ENCODE measurements around the gene LRIT1. TPM values are rescaled to one million over a fixed set of nuclear protein-coding genes. Genes with fewer than 3 reads are reported as not detected.

LRIT1 gene
- total RNA-seq, 1 donor from 2014 or later: not detected

GRCh38 chr10:84194424-84195043, 46.8 kb downstream of the LRIT1 start, which contains the start of gene CDHR1:
Gene CDHR1 (plus strand): TSS chr10:84194537. CDS start chr10:84194761, 224 bp downstream.
- Histone ChIP-seq H3K36me3 (no peaks in the 10 kb centered on the region), H3K27me3 (no peaks in the 10 kb centered on the region), H3K27ac (no peak within 1 kb of the TSS), H3K4me1 (no peaks in the 10 kb centered on the region), H3K4me3 (peak within 1 kb of the TSS; percentile 48 to 61), H3K9me3 (no peaks in the 10 kb centered on the region)
- no peak for DNase-seq (ENCODE audit: low spot score in 2 of 2)
- TF ChIP-seq, protein P1, sequence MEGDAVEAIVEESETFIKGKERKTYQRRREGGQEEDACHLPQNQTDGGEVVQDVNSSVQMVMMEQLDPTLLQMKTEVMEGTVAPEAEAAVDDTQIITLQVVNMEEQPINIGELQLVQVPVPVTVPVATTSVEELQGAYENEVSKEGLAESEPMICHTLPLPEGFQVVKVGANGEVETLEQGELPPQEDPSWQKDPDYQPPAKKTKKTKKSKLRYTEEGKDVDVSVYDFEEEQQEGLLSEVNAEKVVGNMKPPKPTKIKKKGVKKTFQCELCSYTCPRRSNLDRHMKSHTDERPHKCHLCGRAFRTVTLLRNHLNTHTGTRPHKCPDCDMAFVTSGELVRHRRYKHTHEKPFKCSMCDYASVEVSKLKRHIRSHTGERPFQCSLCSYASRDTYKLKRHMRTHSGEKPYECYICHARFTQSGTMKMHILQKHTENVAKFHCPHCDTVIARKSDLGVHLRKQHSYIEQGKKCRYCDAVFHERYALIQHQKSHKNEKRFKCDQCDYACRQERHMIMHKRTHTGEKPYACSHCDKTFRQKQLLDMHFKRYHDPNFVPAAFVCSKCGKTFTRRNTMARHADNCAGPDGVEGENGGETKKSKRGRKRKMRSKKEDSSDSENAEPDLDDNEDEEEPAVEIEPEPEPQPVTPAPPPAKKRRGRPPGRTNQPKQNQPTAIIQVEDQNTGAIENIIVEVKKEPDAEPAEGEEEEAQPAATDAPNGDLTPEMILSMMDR (IDR thresholded peaks at IDR 0.05): no peak
- intact Hi-C loops (cut with DNase I): no loop called here

DNA sequence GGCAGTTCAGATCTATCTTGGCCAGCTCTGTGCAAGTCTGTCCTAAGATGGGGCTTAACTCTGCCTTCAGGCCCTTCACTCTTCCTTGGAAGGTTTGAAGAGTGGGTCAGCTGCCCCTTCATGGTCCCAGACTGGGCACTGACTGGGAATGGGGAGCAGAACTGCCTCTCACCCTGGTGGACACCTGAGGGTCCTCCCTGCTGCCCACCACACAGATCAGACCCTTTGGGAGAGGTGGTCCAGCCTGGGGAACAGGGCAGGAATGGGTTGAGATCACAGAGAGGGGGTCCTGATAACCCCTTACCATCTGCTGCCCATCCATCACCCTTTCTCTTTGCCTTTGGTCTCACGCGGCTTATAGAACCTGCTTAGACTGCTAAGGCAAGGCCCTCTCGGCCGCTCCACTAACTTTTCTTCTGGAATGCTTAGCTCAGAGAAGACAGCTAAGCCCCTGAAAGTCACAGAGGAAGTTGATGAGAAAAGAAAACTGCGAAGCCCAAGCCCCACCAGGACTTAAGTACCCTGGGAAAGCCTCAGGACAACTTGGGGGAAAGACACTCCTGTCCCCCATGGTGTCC, 47.4 kb downstream of the LRIT1 start:
- H3K27me3 ChIP-seq: no peaks in the 10 kb centered on the region
- intact Hi-C loops (cut with DNase I): no loop called here
- peak overlapping the region; percentile 48 to 61 for H3K4me3 ChIP-seq
- no peaks in the 10 kb centered on the region for H3K9me3 ChIP-seq
- H3K36me3 ChIP-seq: no peaks in the 10 kb centered on the region
- no peak overlapping the region for H3K27ac ChIP-seq
- TF ChIP-seq, protein P1 (IDR thresholded peaks at IDR 0.05): no peak
- no peaks in the 10 kb centered on the region for H3K4me1 ChIP-seq
- DNase-seq (ENCODE audit: low spot score in 2 of 2): no peak

GRCh38 chr10:84193327-84193726, 48.0 kb downstream of the LRIT1 start:
- H3K27ac ChIP-seq: no peak overlapping the region
- DNase-seq (ENCODE audit: low spot score in 2 of 2): no peak
- H3K36me3 ChIP-seq: no peaks in the 10 kb centered on the region
- no peaks in the 10 kb centered on the region for H3K9me3 ChIP-seq
- intact Hi-C loops (cut with DNase I): no loop called here
- TF ChIP-seq, protein P1 (IDR thresholded peaks at IDR 0.05): no peak
- H3K4me3 ChIP-seq: no peak overlapping the region
- H3K4me1 ChIP-seq: no peaks in the 10 kb centered on the region
- H3K27me3 ChIP-seq: no peaks in the 10 kb centered on the region

- TF ChIP-seq, protein P1 (IDR thresholded peaks at IDR 0.05): no peak
- H3K27ac ChIP-seq: no peak overlapping the region
- H3K4me1 ChIP-seq: no peaks in the 10 kb centered on the region
- intact Hi-C loops (cut with DNase I): no loop called here
- H3K9me3 ChIP-seq: no peaks in the 10 kb centered on the region
- no peak overlapping the region for H3K4me3 ChIP-seq
- DNase-seq (ENCODE audit: low spot score in 2 of 2): no peak
- H3K36me3 ChIP-seq: no peaks in the 10 kb centered on the region
- H3K27me3 ChIP-seq: no peaks in the 10 kb centered on the region
These were observed 50.2 kb downstream of the LRIT1 start for GRCh38 chr10:84191106-84191505.

DNA sequence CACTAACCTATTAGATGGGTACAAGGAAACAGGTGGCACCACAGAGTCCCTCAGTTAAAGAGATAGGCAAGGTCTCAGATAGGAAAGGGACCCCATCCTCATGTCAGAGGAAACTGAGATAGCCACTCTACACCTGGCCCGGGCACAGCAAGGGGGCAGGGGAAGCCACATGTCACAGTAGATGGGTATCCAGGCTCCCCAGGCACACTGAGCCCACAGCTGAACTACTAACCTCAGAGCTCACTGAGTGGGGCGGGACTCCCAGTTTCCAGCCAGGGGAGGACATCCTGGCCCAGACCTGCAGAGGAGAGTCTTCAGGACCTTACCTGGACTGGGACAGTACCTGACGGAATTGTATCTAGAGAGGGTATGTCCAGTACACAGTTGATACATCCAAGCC, 50.7 kb downstream of the LRIT1 start:
- DNase-seq (ENCODE audit: low spot score in 2 of 2): no peak
- intact Hi-C loops (cut with DNase I): no loop called here
- TF ChIP-seq, protein P1 (IDR thresholded peaks at IDR 0.05): no peak
- H3K36me3 ChIP-seq: no peaks in the 10 kb centered on the region
- no peaks in the 10 kb centered on the region for H3K27me3 ChIP-seq
- no peak overlapping the region for H3K27ac ChIP-seq
- no peaks in the 10 kb centered on the region for H3K4me1 ChIP-seq
- H3K9me3 ChIP-seq: no peaks in the 10 kb centered on the region
- no peak overlapping the region for H3K4me3 ChIP-seq

All from ascending aorta (tissue), 2 donors.